ENCODE measurements around the gene MED8. TPM values are rescaled to one million over a fixed set of nuclear protein-coding genes. Genes with fewer than 3 reads are reported as not detected.

Gene MED8, protein sequence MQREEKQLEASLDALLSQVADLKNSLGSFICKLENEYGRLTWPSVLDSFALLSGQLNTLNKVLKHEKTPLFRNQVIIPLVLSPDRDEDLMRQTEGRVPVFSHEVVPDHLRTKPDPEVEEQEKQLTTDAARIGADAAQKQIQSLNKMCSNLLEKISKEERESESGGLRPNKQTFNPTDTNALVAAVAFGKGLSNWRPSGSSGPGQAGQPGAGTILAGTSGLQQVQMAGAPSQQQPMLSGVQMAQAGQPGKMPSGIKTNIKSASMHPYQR
- total RNA-seq = 10 to 100 TPM; 27.6 to 34.1 (median 32.0) TPM

DNA sequence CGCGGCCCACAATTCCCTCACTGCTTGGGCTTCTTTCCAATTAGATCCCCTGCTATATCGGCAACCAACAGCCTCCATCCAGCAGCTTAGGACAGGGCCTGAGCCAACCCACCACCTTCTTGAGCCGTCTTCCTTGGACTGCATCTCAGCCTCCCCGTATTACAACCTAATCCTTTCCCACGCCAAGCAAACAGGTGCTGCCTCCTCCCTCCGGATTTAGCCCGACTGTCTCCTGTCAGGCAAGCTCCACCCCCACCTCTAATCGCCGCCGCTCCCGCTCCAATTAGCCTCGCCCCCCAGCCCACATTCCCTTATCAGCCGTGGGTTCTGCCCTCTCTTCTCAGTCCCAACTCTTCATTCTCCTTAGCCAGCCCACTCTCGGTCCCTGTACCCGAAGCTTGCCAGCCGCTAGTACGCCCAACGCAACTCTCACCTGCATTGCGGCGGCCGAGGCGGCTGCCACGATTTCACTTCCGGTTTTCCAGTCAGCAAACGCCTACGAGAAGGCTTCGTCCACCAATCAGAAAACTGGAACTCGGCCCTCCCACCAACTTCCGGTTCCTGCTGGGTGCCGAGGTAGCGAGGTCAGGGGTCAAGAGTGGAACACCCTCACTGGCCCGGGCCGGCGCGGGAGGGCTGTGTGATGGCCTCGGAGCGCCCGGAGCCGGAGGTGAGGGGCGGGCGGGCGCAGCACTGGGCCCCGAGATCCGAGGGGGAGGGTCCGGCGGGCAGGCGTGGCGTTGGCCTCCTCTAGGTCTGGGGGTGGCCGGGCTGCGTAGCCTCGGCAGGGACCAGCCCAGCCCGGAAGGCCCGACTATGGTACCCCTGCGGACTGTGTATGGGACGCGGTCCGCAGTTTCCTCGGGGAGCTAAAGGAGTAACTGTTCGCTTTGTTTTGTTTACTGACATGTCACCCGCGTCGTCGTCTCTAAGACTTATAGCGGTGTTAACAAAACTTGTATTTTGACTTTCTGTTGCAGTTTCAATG, at the start of gene MED8, which contains the start of gene SZT2:
TSS of gene MED8 (minus strand) at position 475 of the 988 bp plus-strand sequence. CDS start at position 439, 36 bp downstream.
TSS of gene SZT2 (plus strand) at position 574 of the 988 bp plus-strand sequence. CDS start at position 644, 70 bp downstream.
- TF ChIP-seq POLR2A (IDR thresholded peaks at IDR 0.05; ENCODE audit: low read depth) (peak; percentile 76), POLR2AphosphoS5 (IDR thresholded peaks at IDR 0.05) (peak; percentile 91 to 94), EP300 (IDR thresholded peaks at IDR 0.05) (no peak)
- TF ChIP-seq, protein P1, sequence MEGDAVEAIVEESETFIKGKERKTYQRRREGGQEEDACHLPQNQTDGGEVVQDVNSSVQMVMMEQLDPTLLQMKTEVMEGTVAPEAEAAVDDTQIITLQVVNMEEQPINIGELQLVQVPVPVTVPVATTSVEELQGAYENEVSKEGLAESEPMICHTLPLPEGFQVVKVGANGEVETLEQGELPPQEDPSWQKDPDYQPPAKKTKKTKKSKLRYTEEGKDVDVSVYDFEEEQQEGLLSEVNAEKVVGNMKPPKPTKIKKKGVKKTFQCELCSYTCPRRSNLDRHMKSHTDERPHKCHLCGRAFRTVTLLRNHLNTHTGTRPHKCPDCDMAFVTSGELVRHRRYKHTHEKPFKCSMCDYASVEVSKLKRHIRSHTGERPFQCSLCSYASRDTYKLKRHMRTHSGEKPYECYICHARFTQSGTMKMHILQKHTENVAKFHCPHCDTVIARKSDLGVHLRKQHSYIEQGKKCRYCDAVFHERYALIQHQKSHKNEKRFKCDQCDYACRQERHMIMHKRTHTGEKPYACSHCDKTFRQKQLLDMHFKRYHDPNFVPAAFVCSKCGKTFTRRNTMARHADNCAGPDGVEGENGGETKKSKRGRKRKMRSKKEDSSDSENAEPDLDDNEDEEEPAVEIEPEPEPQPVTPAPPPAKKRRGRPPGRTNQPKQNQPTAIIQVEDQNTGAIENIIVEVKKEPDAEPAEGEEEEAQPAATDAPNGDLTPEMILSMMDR (IDR thresholded peaks at IDR 0.05) = no peak
- Histone ChIP-seq H3K4me3 (peak within 1 kb of the TSS; percentile 81 to 92 (median 89)), H3K27ac (replicated peaks in 1 of 4) (peak within 1 kb of the TSS; percentile 82 to 91 (median 86)), H3K4me1 (peaks cover 24 to 40% (median 30%) of the 10 kb centered on the region in 4 donors), H3K36me3 (peaks cover 22 to 31% (median 27%) of the 10 kb centered on the region in 4 donors), H3K27me3 (no peaks in the 10 kb centered on the region), H3K9me3 (no peaks in the 10 kb centered on the region)
- under 1% methylated on average over 43 of the region's 65 CpGs for WGBS
- intact Hi-C loops (cut with DNase I) = no loop called here
- peak; percentile 99 for DNase-seq (ENCODE audit: extremely low spot score)

DNA sequence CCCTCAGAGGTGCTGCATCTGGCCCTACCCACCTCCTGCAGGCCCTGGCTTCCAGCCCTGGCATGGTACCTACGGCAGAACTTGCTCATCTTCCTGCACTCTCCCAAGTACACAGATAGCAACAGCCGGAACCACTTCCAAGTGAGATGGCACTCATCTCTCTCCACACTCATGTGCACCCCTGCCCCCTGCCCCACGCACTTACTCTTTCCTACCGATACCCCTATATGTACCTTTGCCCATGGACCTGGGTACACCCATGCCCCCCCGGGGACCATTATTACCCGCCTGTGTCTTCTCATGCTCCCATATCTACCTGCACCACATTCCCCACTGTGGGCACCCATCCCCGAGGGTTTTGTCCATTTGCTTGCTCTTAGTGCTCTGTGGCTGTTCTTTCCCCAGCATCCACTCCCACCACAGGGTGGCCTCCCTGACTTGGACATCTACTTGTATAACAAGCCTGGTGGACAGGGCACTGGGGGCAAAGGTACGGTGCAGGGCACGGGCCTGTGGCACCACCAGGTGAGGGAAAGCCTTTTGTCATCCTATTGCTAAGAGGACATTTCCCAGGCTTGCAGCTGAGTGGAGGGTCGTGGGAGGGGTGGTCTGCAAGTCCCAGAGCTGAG, 49.5 kb upstream of the MED8 start:
- Histone ChIP-seq H3K9me3 (no peaks in the 10 kb centered on the region), H3K36me3 (peaks cover 44 to 92% (median 80%) of the 10 kb centered on the region in 4 donors), H3K27ac (replicated peaks in 1 of 4) (no peak overlapping the region), H3K27me3 (no peaks in the 10 kb centered on the region), H3K4me3 (no peak overlapping the region), H3K4me1 (peaks cover 0 to 24% (median 23%) of the 10 kb centered on the region in 4 donors)
- DNase-seq (ENCODE audit: extremely low spot score) = no peak
- intact Hi-C loops (cut with DNase I) = no loop called here
- TF ChIP-seq, protein P1 (IDR thresholded peaks at IDR 0.05) = no peak
- no peak for TF ChIP-seq POLR2A (IDR thresholded peaks at IDR 0.05; ENCODE audit: low read depth)
- no peak for TF ChIP-seq EP300 (IDR thresholded peaks at IDR 0.05)
- TF ChIP-seq POLR2AphosphoS5 (IDR thresholded peaks at IDR 0.05) = no peak
- WGBS = 88% methylated on average over 10 of the region's 10 CpGs

DNA sequence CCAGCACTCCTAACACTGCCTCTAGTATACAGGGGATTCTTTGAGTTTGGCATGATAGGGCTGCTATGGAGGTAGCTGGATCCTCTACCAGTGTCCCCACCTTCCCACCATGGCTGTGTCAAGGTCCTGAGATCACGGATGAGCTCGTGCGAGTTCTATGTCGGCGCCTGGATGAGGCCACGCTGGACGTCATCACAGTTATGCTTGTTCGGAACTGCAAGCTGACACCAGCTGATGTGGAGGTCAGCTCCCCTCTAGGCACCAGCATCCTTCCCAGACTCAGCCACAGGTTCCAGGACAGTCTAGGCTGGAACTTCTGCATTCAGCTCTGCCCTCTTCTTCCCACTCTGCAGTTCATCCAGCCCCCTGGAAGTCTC, 49.0 kb upstream of the MED8 start:
- WGBS = 94% methylated on average over 8 of the region's 8 CpGs
- TF ChIP-seq, protein P1 (IDR thresholded peaks at IDR 0.05) = no peak
- TF ChIP-seq POLR2AphosphoS5 (IDR thresholded peaks at IDR 0.05) (no peak), POLR2A (IDR thresholded peaks at IDR 0.05; ENCODE audit: low read depth) (no peak), EP300 (IDR thresholded peaks at IDR 0.05) (no peak)
- no peak for DNase-seq (ENCODE audit: extremely low spot score)
- Histone ChIP-seq H3K36me3 (peaks cover 44 to 92% (median 80%) of the 10 kb centered on the region in 4 donors), H3K4me3 (no peak overlapping the region), H3K4me1 (peaks cover 0 to 24% (median 23%) of the 10 kb centered on the region in 4 donors), H3K9me3 (no peaks in the 10 kb centered on the region), H3K27ac (replicated peaks in 1 of 4) (no peak overlapping the region), H3K27me3 (no peaks in the 10 kb centered on the region)
- intact Hi-C loops (cut with DNase I) = no loop called here

DNA sequence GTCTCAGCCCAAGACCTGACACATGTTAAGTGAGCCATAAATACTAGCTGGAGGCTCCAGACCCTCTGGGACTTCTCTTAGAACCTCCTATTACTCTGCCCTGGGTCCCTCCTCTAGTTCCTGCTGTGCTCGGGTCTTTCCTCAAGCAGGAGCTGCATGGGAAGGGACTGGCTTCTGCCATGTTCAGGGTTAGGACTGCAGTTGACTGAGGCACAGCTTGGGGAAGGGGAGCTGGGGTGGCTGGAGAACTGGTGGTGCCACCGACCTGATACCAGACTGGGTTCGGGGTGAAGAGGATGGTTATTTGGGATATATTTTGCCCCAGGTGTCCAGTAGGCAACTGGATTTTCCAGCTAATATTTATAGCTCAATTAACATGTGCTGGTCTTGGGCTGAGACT, 48.4 kb upstream of the MED8 start:
- Histone ChIP-seq H3K36me3 (peaks cover 44 to 92% (median 80%) of the 10 kb centered on the region in 4 donors), H3K9me3 (no peaks in the 10 kb centered on the region), H3K27me3 (no peaks in the 10 kb centered on the region), H3K27ac (replicated peaks in 1 of 4) (no peak overlapping the region), H3K4me3 (no peak overlapping the region), H3K4me1 (peaks cover 0 to 24% (median 23%) of the 10 kb centered on the region in 4 donors)
- intact Hi-C loops (cut with DNase I) = no loop called here
- DNase-seq (ENCODE audit: extremely low spot score) = no peak
- WGBS = 88% methylated on average over 3 of the region's 3 CpGs
- TF ChIP-seq, protein P1 (IDR thresholded peaks at IDR 0.05) = no peak
- no peak for TF ChIP-seq POLR2AphosphoS5 (IDR thresholded peaks at IDR 0.05)
- TF ChIP-seq EP300 (IDR thresholded peaks at IDR 0.05) = no peak
- no peak for TF ChIP-seq POLR2A (IDR thresholded peaks at IDR 0.05; ENCODE audit: low read depth)
